ENCODE results near the gene TMEM208. TPM values are rescaled to one million over a fixed set of nuclear protein-coding genes. Genes with fewer than 3 reads are reported as not detected.

Gene TMEM208
- total and polyA plus RNA-seq, 2 of the 8 experiments (the other 6 are each of a cell fraction or from before 2014, with no cell fraction given): 37.7 to 100.0 TPM

- TF ChIP-seq, protein P1, sequence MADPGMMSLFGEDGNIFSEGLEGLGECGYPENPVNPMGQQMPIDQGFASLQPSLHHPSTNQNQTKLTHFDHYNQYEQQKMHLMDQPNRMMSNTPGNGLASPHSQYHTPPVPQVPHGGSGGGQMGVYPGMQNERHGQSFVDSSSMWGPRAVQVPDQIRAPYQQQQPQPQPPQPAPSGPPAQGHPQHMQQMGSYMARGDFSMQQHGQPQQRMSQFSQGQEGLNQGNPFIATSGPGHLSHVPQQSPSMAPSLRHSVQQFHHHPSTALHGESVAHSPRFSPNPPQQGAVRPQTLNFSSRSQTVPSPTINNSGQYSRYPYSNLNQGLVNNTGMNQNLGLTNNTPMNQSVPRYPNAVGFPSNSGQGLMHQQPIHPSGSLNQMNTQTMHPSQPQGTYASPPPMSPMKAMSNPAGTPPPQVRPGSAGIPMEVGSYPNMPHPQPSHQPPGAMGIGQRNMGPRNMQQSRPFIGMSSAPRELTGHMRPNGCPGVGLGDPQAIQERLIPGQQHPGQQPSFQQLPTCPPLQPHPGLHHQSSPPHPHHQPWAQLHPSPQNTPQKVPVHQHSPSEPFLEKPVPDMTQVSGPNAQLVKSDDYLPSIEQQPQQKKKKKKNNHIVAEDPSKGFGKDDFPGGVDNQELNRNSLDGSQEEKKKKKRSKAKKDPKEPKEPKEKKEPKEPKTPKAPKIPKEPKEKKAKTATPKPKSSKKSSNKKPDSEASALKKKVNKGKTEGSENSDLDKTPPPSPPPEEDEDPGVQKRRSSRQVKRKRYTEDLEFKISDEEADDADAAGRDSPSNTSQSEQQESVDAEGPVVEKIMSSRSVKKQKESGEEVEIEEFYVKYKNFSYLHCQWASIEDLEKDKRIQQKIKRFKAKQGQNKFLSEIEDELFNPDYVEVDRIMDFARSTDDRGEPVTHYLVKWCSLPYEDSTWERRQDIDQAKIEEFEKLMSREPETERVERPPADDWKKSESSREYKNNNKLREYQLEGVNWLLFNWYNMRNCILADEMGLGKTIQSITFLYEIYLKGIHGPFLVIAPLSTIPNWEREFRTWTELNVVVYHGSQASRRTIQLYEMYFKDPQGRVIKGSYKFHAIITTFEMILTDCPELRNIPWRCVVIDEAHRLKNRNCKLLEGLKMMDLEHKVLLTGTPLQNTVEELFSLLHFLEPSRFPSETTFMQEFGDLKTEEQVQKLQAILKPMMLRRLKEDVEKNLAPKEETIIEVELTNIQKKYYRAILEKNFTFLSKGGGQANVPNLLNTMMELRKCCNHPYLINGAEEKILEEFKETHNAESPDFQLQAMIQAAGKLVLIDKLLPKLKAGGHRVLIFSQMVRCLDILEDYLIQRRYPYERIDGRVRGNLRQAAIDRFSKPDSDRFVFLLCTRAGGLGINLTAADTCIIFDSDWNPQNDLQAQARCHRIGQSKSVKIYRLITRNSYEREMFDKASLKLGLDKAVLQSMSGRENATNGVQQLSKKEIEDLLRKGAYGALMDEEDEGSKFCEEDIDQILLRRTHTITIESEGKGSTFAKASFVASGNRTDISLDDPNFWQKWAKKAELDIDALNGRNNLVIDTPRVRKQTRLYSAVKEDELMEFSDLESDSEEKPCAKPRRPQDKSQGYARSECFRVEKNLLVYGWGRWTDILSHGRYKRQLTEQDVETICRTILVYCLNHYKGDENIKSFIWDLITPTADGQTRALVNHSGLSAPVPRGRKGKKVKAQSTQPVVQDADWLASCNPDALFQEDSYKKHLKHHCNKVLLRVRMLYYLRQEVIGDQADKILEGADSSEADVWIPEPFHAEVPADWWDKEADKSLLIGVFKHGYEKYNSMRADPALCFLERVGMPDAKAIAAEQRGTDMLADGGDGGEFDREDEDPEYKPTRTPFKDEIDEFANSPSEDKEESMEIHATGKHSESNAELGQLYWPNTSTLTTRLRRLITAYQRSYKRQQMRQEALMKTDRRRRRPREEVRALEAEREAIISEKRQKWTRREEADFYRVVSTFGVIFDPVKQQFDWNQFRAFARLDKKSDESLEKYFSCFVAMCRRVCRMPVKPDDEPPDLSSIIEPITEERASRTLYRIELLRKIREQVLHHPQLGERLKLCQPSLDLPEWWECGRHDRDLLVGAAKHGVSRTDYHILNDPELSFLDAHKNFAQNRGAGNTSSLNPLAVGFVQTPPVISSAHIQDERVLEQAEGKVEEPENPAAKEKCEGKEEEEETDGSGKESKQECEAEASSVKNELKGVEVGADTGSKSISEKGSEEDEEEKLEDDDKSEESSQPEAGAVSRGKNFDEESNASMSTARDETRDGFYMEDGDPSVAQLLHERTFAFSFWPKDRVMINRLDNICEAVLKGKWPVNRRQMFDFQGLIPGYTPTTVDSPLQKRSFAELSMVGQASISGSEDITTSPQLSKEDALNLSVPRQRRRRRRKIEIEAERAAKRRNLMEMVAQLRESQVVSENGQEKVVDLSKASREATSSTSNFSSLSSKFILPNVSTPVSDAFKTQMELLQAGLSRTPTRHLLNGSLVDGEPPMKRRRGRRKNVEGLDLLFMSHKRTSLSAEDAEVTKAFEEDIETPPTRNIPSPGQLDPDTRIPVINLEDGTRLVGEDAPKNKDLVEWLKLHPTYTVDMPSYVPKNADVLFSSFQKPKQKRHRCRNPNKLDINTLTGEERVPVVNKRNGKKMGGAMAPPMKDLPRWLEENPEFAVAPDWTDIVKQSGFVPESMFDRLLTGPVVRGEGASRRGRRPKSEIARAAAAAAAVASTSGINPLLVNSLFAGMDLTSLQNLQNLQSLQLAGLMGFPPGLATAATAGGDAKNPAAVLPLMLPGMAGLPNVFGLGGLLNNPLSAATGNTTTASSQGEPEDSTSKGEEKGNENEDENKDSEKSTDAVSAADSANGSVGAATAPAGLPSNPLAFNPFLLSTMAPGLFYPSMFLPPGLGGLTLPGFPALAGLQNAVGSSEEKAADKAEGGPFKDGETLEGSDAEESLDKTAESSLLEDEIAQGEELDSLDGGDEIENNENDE (IDR thresholded peaks at IDR 0.05; ENCODE audit: insufficient replicate concordance, low read length): no peak
These were observed 25.9 kb downstream of the TMEM208 start (continued) for GRCh38 chr16:67252609-67253497.
